ENCODE measurements around the gene DNAJB2.
"Not testable (repeated sequence)": the region's sequence is repeated elsewhere in the genome, so short reads cannot be mapped to it uniquely, and the experiment has no call there.

DNAJB2 gene

DNA sequence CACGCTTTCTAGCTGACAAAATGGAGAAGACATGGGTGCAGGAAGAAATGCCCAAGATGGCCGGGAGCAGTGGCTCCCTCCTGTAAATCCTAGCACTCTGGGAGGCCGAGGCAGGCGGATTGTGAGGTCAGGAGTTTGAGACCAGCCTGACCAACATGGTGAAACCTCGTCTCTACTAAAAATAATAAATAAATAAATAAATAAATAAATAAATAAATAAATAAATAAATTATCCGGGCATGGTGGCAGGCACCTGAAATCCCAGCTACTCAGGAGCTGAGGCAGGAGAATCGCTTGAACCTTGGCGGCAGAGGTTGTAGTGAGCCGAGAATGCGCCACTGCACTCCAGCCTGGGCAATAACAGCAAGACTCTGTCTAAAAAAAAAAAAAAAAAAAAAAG is 20.2 kb upstream of the DNAJB2 start:
- DNase-seq = not testable (repeated sequence)

DNA sequence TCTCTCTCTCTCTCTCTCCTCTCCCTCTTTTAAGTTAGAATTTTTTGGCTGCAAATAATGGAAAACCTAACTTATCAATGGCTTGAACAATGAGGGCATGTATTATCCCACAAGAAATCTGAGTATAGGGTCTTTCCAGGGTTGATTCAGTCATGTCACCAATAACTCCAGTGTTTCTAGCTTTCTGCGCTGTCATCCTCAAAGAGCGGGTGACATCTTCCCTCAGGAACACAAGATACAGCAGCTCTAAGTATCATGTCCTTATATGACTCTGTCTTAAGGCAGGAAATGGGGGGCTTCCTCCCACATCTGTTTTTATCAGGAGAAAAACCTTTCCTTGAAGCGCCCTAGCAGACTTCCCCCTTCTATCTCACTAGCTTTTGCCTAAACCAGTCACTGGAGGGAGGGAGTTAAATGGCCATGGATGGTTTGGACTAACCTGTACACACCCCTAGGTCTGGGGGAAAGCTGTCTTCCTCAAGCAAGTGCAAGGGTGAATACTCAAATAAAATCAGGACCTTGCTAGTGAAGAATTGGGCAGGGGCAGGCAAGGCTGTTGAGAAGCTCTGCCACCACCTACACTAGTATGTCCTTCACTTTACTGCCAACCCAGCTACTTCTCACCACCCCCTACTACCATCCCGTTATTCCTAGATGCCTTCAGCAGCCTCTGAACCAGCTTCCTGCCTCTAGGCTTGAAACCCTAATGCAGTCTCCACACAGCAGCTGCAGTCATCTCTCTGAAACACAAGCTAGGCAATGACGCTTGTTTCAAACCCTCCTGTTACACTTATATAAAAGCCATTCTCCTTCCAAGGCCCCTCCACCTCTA is 17.9 kb upstream of the DNAJB2 start:
- DNase-seq = no peak

DNA sequence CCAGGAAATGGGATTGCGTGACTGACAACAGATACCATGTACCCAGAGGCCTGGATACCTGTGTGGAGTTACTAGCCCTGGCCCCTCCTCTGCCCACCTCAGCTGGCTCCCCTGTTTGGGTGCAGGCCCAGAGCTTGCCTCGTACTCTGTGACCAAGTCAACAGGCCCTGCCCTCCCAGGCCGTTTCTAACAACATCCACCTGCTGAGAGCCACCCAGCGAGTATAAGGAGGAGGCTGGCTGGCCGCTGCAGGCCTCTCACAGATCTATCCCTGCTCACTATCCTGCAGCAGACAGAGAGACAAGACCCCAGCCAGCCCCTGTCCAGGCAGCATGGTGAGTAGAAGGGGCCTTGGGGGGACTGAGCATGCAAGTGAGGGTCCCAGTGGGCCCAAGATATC is 12.9 kb upstream of the DNAJB2 start:
- no peak for DNase-seq

DNA sequence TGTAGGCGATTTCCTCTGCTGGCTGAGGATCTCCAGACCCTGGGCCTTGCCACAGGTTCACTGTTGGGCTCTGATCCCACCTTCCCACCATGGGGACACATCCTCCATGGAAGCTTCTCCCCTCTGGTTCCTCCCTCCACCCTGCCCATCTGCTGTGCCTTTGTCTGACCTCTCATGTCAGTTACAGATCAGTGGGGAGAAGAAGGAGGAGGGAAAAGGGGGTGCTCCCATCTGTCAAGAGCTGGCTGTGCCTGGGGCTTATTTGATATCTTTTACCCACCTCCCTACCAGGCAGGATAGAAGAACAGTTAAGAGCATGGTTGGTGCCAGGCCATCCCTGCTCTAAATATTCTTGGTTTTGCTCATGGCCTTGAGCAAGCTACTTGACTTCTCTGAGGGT is 12.3 kb upstream of the DNAJB2 start:
- no peak for DNase-seq

DNA sequence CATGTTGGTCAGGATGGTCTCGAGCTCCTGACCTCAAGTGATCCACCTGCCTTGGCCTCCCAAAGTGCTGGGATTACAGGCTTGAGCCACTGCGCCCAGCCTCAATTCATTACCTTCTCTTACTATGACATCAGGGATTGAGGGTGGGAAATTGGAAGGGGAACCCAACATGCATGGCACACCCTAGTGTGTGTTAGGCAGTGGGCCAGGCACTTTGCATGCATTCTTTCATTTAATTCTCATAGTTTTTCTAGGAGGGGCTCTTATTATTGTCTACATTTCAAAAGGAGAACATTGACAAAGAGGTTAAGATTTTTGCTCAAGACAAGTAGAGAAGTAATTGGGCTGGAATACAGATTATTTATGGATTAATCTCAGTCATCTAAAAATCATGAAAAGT is 10.9 kb upstream of the DNAJB2 start:
- no peak for DNase-seq

DNA sequence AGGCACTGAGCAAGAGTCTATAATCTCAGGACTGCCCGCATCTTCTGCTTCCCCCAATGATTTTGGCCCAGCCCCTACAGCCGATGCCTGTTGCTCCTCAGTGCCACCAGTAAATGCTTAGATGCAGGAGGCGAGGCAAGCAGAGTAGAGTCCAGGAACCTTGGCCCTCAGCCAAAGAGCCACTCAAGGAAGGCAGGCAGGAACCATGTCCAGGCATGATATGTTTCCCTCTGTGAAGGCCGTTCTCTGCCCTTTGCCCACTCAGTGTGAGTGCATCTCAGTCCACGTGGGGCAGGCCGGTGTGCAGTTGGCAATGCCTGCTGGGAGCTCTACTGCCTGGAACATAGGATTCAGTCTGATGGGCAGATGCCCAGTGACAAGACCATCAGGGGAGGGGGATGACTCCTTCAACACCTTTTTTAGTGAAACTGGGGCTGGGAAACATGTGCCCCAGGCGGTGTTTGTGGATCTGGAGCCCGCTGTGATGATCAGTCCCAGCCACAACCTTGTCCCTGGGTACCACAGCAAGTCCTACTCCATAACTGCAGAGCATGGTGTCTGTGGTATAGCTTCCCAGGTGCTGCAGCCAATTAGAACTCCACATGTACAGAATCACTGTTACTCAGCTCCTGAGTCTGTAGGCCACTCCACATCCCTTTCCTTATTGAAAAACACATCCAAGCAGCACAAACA is 9.7 kb upstream of the DNAJB2 start:
- DNase-seq = no peak

DNA sequence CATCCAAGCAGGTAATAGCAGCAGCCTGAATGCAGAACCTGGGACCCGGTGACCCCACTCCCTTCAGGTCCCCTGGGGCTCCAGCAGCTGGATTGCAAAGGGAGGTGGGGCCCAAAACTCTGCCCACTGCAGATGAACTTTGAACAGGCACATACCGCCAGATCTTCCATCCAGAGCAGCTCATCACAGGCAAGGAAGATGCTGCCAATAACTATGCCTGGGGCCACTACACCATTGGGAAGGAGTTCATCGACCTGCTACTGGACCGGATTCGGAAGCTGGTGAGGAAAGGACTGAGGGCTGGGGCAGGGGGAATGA is 9.2 kb upstream of the DNAJB2 start:
- DNase-seq = no peak

DNA sequence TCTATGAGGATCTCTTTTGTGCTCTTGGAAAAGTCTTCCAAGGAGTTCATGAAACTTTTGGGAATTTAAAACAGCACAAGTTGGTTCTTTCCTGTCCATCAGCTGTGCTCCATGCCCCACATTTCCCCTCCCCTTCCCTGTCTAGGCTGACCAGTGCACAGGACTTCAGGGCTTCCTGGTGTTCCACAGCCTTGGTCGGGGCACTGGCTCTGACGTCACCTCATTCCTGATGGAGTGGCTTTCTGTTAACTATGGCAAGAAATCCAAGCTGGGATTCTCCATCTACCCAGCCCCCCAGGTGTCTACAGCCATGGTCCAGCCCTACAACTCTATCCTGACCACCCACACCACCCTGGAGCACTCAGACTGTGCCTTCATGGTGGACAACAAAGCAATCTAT is 8.1 kb upstream of the DNAJB2 start:
- no peak for DNase-seq

DNA sequence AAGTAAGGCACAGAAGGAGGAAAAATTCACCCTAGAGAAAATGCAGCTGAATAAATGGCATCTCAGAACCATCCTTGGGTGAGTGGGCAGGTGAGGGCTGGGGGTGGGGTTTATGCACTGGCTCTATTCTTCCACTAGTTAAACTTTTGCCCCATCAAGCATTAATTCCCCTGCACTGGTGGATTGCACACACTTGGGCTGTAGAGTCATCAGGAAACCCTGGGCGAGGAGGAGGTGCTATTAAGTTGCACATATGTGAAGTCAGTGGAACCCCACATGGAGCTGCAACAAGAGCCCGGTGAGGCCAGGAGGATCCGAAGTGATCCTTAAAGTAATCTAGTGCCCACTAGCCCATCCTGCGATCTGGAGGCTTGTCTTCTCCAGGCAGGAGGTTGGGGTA is 6.8 kb upstream of the DNAJB2 start:
- DNase-seq = no peak

DNA sequence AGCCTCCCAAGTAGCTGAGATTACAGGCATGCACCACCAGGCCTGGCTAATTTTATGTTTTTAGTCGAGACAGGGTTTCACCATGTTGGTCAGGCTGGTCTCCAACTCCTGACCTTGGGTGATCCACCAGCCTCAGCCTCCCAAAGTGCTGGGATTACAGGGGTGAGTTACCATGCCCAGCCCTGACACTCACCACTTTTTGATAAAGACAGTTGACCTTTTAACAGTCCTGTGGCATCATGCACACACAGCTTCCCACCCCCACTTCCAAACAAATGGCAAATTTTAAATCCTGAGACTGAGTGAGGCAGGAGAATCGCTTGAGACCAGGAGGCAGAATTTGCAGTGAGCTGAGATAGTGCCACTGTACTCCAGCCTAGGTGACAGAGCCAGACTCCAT is 6.2 kb upstream of the DNAJB2 start:
- DNase-seq = no peak

DNA sequence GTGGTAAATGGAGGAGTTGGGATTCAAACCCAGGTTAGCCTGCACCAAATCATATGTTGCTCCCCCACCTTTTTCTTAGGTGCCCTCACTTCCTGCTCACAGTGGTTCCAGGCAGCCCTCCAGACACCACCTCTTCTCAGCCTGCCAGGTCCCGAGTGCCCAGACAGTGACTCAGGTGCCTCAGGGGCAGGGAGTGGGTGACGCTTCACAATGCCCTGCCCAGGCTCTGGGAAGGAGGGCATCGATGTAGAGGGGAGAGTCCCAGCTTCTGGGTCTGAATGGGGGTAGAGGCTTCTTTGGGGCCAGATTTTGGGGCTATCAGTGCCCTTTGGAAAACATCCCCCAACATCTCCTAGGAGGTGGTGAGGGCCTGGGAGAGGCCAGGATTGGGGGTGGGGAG is 5.2 kb upstream of the DNAJB2 start:
- no peak for DNase-seq

DNA sequence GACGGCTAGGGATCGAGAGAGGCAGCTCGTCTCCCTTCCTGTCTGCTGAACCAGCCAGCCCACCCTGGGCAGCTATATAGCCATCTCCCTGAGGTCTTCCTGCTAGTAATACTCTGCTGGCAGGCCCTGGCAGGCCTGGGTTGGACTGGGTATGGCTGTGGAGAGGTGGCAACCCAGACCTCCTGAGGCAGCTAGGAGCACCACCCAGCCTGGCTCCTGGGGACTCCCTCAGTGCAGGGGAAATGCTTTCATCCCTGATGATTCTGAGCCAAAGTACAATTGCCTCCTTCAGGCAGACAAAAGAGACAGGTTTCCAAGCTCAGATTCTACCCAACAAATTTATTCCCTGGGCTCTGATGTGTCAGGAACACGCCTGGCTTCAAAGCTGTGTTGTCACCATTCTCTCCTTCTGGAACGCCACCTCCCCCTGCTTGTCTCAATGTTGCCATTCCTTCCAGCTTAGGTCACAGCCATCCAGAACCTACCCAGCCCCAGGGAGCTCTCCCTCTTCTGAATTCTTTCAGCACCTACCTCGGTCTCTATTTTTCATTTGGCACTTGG is 4.7 kb upstream of the DNAJB2 start:
- DNase-seq = peak; percentile 83

DNA sequence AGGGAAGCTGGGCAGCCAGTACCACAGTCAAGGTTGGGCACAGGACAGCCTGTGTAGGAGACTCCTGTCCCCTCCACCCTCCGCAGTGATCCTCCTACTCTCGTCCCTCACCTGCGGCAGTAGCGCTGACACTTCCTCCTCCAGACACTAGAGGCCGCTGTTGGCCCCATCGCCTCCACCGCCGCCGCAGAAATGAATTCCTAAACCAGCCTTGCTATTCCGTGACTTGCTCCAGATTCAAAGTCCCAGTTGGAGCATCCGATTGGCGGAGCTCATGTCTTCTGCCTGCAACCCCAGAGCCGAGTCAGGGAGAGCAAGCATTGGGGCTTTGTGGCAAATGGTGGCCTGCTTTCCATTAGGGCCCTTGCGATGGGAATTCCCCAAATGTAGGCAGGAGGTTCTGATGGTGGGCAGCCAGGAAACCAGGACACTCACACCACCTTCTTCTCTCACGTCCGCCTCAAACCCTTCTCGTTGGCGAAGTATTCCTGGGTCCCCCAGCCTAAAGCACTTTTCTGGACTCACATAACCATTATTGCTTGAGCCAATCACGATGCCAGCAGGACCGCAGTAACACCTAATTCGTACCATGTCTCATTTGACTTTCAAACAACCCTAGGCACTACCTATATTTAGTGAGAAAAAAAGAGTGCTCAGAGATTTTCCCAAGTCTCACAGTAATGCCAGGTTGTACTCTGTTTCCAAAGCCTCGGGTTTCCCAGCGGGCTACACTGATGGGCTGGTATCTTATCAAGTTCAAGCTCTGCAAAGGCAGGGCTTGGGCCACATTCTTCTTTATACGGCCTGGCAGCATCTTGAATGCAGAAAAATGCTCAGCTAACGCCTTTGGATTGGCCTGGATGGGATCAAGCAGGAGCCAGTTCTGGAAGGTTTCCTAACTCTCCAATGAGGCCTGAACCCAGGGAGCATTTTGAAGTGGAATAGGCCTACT is 1.2 kb upstream of the DNAJB2 start:
- DNase-seq = peak; percentile 83

DNA sequence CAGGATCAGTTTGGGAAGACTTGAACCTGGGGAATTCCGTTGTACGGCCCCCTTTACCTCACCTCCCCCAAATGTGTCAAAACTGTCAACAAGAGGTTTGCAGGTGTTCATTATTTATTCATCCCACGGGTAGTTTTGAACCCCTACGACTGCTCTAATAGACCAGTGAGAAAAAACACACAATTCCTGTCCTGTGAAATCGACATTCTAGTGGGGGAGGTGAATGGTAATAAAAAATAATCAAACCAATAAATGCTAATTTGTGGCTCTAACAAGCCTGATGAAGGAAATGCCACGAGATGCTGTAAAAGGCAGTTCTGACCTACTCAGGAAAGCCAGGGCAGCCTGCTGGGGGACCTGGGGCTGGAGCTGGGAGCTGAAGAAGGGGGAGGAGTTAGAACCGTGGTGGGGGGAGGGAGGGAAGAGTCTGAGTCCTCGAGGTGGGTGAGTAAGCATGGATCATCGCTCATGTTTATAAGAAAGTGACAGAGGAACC is 463 bp upstream of the DNAJB2 start:
- DNase-seq = no peak

DNA sequence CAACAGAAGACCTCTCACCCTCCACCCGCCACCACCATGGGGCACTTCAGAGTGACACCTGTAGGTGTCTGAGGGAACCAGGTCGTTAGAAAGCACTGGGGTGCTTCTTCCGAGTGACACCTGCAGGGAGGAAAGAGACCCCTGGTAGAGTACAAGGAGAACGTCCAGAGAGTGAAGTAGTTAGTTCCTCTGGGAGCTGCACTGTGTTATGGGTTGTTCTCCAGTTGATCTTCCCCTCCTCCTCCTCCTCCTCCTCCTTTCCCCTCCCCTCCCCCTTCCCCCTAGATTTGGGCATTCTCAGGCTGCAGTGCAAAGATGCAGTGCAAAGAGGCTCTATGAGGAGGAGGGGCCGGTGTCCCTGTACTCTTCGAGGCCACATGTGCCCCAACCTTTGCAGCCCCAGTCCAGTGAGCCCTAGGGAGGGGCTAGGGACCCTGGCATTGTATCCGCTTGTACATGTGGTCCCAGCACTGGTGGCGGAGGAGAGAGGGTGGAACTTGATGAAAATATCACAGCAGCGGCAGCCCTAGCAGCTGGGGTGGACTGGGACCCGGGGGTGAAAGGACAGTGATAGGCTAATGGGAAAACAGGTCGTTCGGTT is 850 bp downstream of the DNAJB2 start:
- DNase-seq = no peak

DNA sequence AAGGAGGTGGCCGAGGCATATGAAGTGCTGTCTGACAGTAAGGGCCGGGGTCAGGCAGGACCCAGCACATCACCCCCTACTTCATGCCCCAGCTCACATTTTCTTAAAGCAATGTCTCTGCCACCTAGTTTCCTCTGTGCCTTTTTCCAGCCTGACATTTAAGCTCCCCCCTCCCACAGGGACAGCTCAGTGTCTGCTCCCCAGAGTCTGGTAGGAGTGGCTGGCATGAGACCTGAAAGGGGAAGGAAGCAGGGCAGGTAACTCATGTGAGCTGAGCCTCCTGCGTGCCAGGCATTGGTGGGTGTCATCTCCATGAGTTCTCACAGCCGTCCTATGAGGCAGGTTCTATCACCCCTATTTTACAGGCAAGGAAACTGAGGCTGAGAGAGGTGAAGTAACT is 1.5 kb downstream of the DNAJB2 start:
- DNase-seq = no peak

DNA sequence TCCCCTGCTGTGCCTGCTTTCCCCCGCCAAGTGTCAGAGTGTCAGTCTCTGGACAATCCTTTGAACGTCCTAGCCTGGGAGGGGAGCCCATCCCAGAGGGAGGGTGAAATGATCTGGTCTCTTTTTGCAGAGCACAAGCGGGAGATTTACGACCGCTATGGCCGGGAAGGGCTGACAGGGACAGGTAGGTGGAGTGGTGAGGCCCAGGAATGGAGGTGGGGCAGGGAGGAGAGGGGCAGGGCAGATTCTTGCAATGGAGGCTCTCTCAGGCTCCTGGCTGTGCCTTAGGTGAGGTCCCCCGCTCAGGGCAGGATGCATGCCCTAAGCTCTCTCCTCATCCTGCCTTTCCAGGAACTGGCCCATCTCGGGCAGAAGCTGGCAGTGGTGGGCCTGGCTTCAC is 2.4 kb downstream of the DNAJB2 start:
- no peak for DNase-seq

DNA sequence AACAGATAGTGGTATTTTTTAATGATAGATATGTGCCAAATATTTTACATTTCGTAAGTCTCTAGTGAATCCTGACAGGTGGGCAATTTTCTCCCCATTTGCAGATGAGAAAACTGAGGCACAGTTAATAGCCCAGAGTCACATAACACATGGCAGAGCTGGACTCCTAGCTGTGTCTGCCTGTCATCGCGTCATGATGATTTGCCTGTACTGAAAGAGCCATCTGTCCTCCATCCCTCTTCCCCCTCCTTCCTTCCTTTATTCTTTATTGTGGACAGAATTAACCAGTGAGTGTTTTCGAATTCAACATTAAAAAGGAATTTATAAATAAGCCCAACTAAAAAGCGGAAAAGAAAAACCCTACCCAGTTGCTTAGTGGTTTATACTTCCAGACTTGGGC is 3.2 kb downstream of the DNAJB2 start:
- DNase-seq = no peak

DNA sequence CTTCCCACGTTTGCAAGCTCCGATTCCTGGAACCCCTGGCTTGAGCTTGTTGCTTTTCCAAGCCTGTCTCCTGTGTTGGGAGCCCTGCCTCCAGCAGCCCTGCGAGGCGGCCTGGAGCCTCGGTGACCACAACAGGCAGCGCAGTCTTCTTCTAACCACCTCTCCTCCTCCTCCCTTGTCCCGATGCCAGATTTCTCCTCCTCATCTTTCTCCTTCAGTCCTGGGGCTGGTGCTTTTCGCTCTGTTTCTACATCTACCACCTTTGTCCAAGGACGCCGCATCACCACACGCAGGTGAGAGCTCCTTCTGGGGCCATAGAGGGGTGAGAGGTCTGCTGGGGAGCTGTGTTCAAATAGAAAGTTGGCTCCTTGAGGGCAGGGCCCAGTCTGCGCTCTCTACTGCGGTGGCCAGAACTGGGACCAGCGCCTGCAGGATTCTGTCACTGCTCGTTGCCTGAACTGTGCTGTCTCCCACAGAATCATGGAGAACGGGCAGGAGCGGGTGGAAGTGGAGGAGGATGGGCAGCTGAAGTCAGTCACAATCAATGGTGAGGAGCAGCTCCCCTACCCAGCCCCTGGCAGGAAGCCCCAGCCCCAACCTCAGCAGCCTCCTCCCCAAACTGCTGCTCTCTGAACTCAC is 3.9 kb downstream of the DNAJB2 start:
- peak; percentile 12 for DNase-seq

DNA sequence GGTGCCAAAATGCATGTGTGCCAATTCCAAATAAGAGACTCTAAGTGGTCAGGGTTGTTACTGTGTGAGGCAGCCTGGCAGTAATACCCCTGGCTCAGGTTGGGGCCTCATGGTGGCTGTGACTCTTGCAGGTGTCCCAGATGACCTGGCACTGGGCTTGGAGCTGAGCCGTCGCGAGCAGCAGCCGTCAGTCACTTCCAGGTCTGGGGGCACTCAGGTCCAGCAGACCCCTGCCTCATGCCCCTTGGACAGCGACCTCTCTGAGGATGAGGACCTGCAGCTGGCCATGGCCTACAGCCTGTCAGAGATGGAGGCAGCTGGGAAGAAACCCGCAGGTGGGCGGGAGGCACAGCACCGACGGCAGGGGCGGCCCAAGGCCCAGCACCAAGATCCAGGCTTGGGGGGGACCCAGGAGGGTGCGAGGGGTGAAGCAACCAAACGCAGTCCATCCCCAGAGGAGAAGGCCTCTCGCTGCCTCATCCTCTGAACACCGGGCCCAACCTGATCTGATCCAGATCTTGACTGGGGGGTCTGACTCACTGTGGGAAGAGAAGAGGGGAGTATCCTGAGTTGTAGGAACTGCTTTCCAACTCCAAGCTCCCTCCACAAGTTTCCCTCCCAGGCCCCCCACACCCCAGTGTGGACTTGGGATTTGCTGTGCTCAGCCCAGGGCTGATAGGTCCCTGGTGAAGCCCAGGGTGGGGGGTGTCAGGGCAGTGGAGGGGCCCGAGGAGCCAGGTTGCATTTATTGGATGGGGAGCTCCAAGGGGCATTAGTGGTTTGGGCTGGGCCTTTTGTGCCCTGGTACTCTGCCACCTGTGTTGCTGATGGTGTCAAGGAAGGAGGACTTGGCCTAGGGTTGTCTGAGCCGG is 5.6 kb downstream of the DNAJB2 start:
- no peak for DNase-seq

DNA sequence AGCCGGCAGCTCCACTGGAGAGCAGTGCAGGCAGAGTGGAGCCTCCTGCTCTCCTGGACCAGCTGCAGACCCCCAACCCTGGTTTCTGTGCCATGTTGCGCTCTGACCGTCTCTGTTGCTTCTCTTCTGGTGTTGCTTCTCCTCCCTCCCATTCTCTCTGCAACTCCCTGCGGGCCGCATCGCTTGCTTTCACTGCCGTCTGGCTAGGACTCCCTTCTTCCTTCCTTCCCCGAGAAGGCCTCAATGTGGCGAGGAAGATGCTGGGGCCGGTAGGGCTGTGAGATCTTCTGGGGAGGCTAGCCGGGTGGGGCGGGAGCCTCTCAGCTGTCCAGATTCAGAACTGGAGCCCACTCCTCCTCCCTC is 6.2 kb downstream of the DNAJB2 start:
- DNase-seq = no peak

All from fibroblast of skin of abdomen (primary cell).